Activated CD8-positive, alpha-beta T cell treated with anti-CD3 and anti-CD28 coated beads for 36 hours (primary cell): ENCODE measurements around the gene CACNG4. TPM values are rescaled to one million over a fixed set of nuclear protein-coding genes. Genes with fewer than 3 reads are reported as not detected.

Experiments
- ATAC-seq: fragments of 200-7000 bp; cut with Tn5 transposase; one replicate; pipeline ENCODE4 v1.10.0; 2021; ENCODE audit warnings: mild to moderate bottlenecking, moderate library complexity
- CTCF ChIA-PET: fragments of 350-600 bp; sonication (Branson Sonifier 250); formaldehyde crosslinking; loops from one replicate; lab custom pipeline; 2021; ENCODE audit warnings: antibody characterized with exemption; lab: Charles Lee
- POLR2A ChIA-PET: fragments of 350-600 bp; sonication (Branson Sonifier 250); formaldehyde crosslinking; loops from one replicate; lab custom pipeline; 2021; ENCODE audit warnings: antibody characterized with exemption; lab: Charles Lee
- DNase-seq: peaks from one replicate; pipeline ENCODE4 v3.0.0-alpha.2; 2020
- H3K27ac Mint-ChIP-seq: one replicate; pipeline ENCODE4 v1.8.0; 2021; ENCODE audit warnings: mild to moderate bottlenecking, mixed read lengths
- H3K27me3 Mint-ChIP-seq: one replicate; pipeline ENCODE4 v1.8.0; 2021; ENCODE audit warnings: mixed read lengths
- H3K36me3 Mint-ChIP-seq: one replicate; pipeline ENCODE4 v1.8.0; 2021; ENCODE audit warnings: low read depth, mixed read lengths
- H3K4me1 Mint-ChIP-seq: one replicate; pipeline ENCODE4 v1.8.0; 2021; ENCODE audit warnings: low read depth, mixed read lengths
- H3K4me3 Mint-ChIP-seq: one replicate; pipeline ENCODE4 v1.8.0; 2021; ENCODE audit warnings: mild to moderate bottlenecking, moderate library complexity, mixed read lengths
- H3K9me3 Mint-ChIP-seq: one replicate; pipeline ENCODE4 v1.8.0; 2021; ENCODE audit warnings: mixed read lengths
- intact Hi-C: fragments of 100-400 bp; cut with micrococcal nuclease; formaldehyde crosslinking; loops from one replicate; pipeline ENCODE4 v1.10.0; 2022
- total RNA-seq, 2 experiments: library from RNA; stranded (reverse); gene quantifications; one replicate each; pipeline ENCODE4 v1.2.3, GENCODE V29; 2021
- TF ChIP-seq, protein P1 (sequence below): fragments of 200-600 bp; IDR thresholded peaks from one replicate; pipeline ENCODE4 v1.8.0; 2022; ENCODE audit warnings: antibody characterized with exemption, mild to moderate bottlenecking

The CACNG4 gene
- total RNA-seq, 2 experiments from 2014 or later: not detected

DNA sequence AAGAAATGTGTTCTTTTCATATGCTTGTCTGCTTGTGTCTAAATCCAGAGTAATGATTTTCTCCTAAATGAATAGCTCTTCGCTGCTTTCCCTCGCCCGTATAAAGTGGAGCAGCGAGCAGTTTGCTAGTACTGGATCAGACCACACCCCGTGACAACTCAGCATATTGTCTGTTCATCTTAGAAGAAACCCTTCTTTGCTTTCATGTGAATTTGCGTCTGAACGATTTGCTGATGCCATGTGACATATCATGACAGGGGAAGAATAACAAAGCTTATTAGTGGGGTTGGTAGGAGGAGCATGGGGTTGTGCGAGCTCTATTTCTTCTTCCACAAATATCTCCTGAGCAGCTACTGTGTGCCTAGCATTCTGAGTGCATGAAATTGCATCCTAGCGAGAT is 44.1 kb upstream of the CACNG4 start:
- TF ChIP-seq, protein P1, sequence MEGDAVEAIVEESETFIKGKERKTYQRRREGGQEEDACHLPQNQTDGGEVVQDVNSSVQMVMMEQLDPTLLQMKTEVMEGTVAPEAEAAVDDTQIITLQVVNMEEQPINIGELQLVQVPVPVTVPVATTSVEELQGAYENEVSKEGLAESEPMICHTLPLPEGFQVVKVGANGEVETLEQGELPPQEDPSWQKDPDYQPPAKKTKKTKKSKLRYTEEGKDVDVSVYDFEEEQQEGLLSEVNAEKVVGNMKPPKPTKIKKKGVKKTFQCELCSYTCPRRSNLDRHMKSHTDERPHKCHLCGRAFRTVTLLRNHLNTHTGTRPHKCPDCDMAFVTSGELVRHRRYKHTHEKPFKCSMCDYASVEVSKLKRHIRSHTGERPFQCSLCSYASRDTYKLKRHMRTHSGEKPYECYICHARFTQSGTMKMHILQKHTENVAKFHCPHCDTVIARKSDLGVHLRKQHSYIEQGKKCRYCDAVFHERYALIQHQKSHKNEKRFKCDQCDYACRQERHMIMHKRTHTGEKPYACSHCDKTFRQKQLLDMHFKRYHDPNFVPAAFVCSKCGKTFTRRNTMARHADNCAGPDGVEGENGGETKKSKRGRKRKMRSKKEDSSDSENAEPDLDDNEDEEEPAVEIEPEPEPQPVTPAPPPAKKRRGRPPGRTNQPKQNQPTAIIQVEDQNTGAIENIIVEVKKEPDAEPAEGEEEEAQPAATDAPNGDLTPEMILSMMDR: no peak
- peaks cover 4% of the 10 kb centered on the region for H3K9me3 Mint-ChIP-seq
- H3K27ac Mint-ChIP-seq: no peak overlapping the region
- no peaks in the 10 kb centered on the region for H3K36me3 Mint-ChIP-seq
- peaks cover 16% of the 10 kb centered on the region for H3K27me3 Mint-ChIP-seq
- ChIA-PET CTCF (no interaction called here), POLR2A (interaction anchor here (0.6 kb wide), 1 partner anchor 14 kb away, joined by 3 read pairs; no protein-coding TSS in a partner anchor)
- intact Hi-C loops: no loop called here
- ATAC-seq (no peak), DNase-seq (no peak)
- no peak overlapping the region for H3K4me3 Mint-ChIP-seq
- no peaks in the 10 kb centered on the region for H3K4me1 Mint-ChIP-seq

DNA sequence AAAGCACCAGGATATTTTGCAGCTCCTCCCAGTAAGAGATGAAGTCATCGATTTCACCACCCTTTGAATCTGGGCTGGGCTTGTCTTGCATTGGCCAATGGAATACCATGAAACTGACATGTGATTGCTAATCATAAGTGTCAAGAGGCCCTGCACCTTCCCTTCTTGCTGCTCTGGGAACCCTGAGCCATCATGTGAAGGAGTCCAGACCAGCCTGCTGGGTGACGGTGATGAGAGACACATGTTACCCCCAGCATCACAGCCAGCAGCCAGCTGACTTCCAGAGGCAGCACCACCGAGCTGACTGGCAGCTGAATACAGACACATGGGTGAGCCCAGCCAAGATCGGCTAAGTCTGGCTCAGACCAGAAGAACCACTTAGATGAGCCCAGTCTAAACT is 43.6 kb upstream of the CACNG4 start:
- Mint-ChIP-seq H3K36me3 (no peaks in the 10 kb centered on the region), H3K27me3 (peaks cover 14% of the 10 kb centered on the region), H3K27ac (no peak overlapping the region), H3K4me1 (no peaks in the 10 kb centered on the region), H3K4me3 (no peak overlapping the region), H3K9me3 (peaks cover 4% of the 10 kb centered on the region)
- intact Hi-C loops: no loop called here
- ATAC-seq (no peak), DNase-seq (no peak)
- POLR2A ChIA-PET: interaction anchor here (0.6 kb wide), 1 partner anchor 15 kb away, joined by 3 read pairs; no protein-coding TSS in a partner anchor
- CTCF ChIA-PET: no interaction called here
- TF ChIP-seq, protein P1: no peak

DNA sequence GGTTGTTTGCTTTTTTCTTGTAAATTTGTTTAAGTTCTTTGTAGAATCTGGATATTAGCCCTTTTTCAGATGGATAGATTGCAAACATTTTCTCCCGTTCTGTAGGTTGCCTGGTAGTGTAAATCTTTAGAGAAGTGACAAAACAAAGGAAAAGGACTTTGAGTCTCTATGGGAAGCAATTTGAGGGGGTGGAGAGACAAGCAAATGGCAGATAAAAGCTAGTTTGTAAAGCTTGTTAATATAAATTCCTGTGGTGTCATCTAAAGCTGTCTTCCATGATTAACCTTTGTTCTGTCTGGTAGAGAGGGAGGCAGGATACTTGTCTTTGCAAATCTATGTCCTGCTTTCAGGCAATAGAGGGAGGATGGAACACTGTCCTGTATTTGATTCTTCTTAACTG is 40.6 kb upstream of the CACNG4 start:
- intact Hi-C loops: no loop called here
- H3K4me3 Mint-ChIP-seq: no peak overlapping the region
- no peaks in the 10 kb centered on the region for H3K36me3 Mint-ChIP-seq
- TF ChIP-seq, protein P1: no peak
- no peak for DNase-seq
- H3K4me1 Mint-ChIP-seq: no peaks in the 10 kb centered on the region
- ChIA-PET CTCF (no interaction called here), POLR2A (interaction anchor here (0.9 kb wide), 1 partner anchor 122 kb away, joined by 3 read pairs; no protein-coding TSS in a partner anchor)
- H3K27ac Mint-ChIP-seq: no peak overlapping the region
- peaks cover 29% of the 10 kb centered on the region for H3K27me3 Mint-ChIP-seq
- H3K9me3 Mint-ChIP-seq: peaks cover 4% of the 10 kb centered on the region
- ATAC-seq: no peak

DNA sequence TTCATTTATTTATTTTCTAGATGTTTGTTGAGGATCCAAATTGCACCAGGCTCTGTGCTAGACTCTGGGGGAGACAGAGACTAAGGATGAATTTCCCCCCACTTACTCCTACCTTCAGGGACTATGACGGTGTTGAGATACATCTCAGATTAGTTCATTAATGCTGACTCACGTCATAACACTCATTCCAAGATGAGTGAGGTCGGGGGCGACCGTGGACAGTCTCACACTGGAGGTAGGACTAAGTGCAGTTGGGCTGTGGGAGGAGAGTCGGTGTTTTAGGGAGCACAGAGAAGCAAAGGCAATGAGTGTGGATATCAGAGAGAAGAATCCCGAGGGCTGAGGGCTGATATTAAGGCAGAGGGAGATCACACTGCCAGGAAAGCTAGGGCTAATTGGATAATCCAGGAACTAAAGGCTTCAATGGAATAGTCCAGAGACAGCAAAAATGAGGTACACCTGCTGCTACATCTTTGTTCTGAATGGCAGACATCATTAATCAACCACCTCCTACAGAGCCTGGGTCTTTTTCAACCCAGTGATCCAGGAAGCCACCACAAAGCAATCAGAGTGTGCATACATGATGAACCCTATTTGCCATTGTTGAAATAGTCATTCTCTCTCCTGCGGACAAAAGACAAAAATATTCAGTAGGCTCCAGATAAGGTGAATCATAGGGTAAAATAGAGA is 38.6 kb upstream of the CACNG4 start:
- Mint-ChIP-seq H3K27me3 (peaks cover 33% of the 10 kb centered on the region), H3K27ac (no peak overlapping the region), H3K4me3 (no peak overlapping the region), H3K36me3 (no peaks in the 10 kb centered on the region), H3K9me3 (peaks cover 4% of the 10 kb centered on the region), H3K4me1 (no peaks in the 10 kb centered on the region)
- intact Hi-C loops: no loop called here
- TF ChIP-seq, protein P1: no peak
- CTCF ChIA-PET: no interaction called here
- POLR2A ChIA-PET: interaction anchor here (0.7 to 1.0 kb wide), 2 partner anchors 12 to 44 kb away, joined by 3 read pairs; no protein-coding TSS in a partner anchor
- ATAC-seq: no peak
- DNase-seq: no peak

DNA sequence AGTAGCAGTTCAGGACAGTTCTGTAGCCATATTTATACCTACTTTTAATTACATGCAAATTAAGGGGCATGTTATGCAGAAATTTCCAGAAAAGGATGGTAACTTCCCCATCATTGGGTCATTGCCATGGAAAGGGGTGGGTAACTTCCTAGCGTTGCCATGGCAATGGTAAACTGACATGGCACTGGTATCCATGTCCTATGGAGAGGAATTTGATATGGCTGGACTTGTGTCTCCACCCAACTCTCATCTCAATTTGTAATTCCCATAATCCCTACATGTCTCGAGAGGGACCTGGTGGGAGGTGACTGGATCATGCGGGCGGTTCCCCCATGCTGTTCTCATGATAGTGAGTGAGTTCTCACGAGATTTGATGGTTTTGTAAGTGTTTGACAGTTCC is 35.6 kb upstream of the CACNG4 start:
- H3K27me3 Mint-ChIP-seq: peaks cover 32% of the 10 kb centered on the region
- no peaks in the 10 kb centered on the region for H3K9me3 Mint-ChIP-seq
- ChIA-PET POLR2A (no interaction called here), CTCF (no interaction called here)
- TF ChIP-seq, protein P1: no peak
- no peak for DNase-seq
- no peak overlapping the region for H3K27ac Mint-ChIP-seq
- no peaks in the 10 kb centered on the region for H3K36me3 Mint-ChIP-seq
- intact Hi-C loops: no loop called here
- H3K4me3 Mint-ChIP-seq: no peak overlapping the region
- no peaks in the 10 kb centered on the region for H3K4me1 Mint-ChIP-seq
- no peak for ATAC-seq
